GM23338 (cell line): ENCODE data around the gene LAT. TPM values are rescaled to one million over a fixed set of nuclear protein-coding genes. Genes with fewer than 3 reads are reported as not detected.

ENCODE experiments used
- ATAC-seq: fragments of 200-7000 bp; cut with Tn5 transposase; 3 replicates; pipeline ENCODE4 v1.9.1; 2020
- DNase-seq: peaks from one replicate; pipeline ENCODE4 v3.0.0-alpha.2; 2015; ENCODE audit warnings: low spot score
- H2AFZ ChIP-seq: fragments of 200-600 bp; sonication (generic); 2 replicates; pipeline ENCODE4 v1.8.0; 2016; ENCODE audit warnings: antibody characterized with exemption, mild to moderate bottlenecking, moderate library complexity
- H3F3A ChIP-seq: fragments of 200-600 bp; sonication (generic); replicated peaks from 2 replicates; pipeline ENCODE4 v1.8.0; 2017; ENCODE audit warnings: antibody characterized with exemption, mixed run types, low read depth
- H3K27ac ChIP-seq: fragments of 200-600 bp; sonication (generic); 2 replicates; pipeline ENCODE4 v1.6.1; 2016; ENCODE audit warnings: low read depth
- H3K27me3 ChIP-seq: fragments of 200-600 bp; sonication (generic); 2 replicates; pipeline ENCODE4 v1.8.0; 2016; ENCODE audit warnings: mild to moderate bottlenecking, mixed run types, moderate library complexity; ENCODE audit not compliant: insufficient read depth
- H3K36me3 ChIP-seq: fragments of 200-600 bp; sonication (generic); 2 replicates; pipeline ENCODE4 v1.8.0; 2016; ENCODE audit warnings: mild to moderate bottlenecking; ENCODE audit not compliant: insufficient read depth
- H3K4me1 ChIP-seq: fragments of 200-600 bp; sonication (generic); 2 replicates; pipeline ENCODE4 v1.8.0; 2016; ENCODE audit warnings: mild to moderate bottlenecking, moderate library complexity; ENCODE audit not compliant: insufficient read depth
- H3K4me2 ChIP-seq: fragments of 200-600 bp; sonication (generic); 2 replicates; pipeline ENCODE4 v1.7.1; 2017; ENCODE audit warnings: mixed run types
- H3K4me3 ChIP-seq: fragments of 200-600 bp; sonication (generic); 2 replicates; pipeline ENCODE4 v1.6.1; 2016; ENCODE audit warnings: mixed run types
- H3K79me2 ChIP-seq: fragments of 200-600 bp; sonication (generic); replicated peaks from 2 replicates; pipeline ENCODE4 v1.8.0; 2017; ENCODE audit warnings: mild to moderate bottlenecking; ENCODE audit not compliant: insufficient read depth
- H3K9me2 ChIP-seq: fragments of 200-600 bp; sonication (generic); 2 replicates; pipeline ENCODE4 v1.8.0; 2017; ENCODE audit not compliant: insufficient read depth
- H4K20me1 ChIP-seq: fragments of 200-600 bp; sonication (generic); replicated peaks from 2 replicates; pipeline ENCODE4 v1.8.0; 2017; ENCODE audit warnings: mild to moderate bottlenecking; ENCODE audit not compliant: insufficient read depth
- H3K27ac Mint-ChIP-seq: 2 replicates; pipeline ENCODE4 v1.8.0; 2020; ENCODE audit warnings: inconsistent platforms, mild to moderate bottlenecking, moderate library complexity, mixed read lengths
- H3K27me3 Mint-ChIP-seq: 3 replicates; pipeline ENCODE4 v1.8.0; 2022; ENCODE audit warnings: low read depth, mild to moderate bottlenecking, moderate library complexity, mixed read lengths, inconsistent platforms; ENCODE audit not compliant: insufficient read depth, poor library complexity
- H3K36me3 Mint-ChIP-seq: 3 replicates; pipeline ENCODE4 v1.8.0; 2021; ENCODE audit warnings: low read depth, mild to moderate bottlenecking, inconsistent platforms, moderate library complexity, mixed read lengths
- H3K4me1 Mint-ChIP-seq: 3 replicates; pipeline ENCODE4 v1.8.0; 2020; ENCODE audit warnings: mild to moderate bottlenecking, inconsistent platforms, mixed read lengths
- H3K4me3 Mint-ChIP-seq: 3 replicates; pipeline ENCODE4 v1.8.0; 2021; ENCODE audit warnings: moderate library complexity, mild to moderate bottlenecking, inconsistent platforms, mixed read lengths
- H3K9me3 Mint-ChIP-seq: 3 replicates; pipeline ENCODE4 v1.8.0; 2020; ENCODE audit warnings: moderate library complexity, mild to moderate bottlenecking, inconsistent platforms, mixed read lengths
- CREB1 ChIP-seq: fragments of 250-450 bp; sonication (Bioruptor Pico); IDR thresholded peaks from 2 replicates; pipeline ENCODE4 v1.5.0; 2020; ENCODE audit warnings: low read depth, mild to moderate bottlenecking, moderate library complexity
- EZH2 ChIP-seq: fragments of 200-600 bp; sonication (generic); IDR thresholded peaks from one replicate; pipeline ENCODE4 v1.8.0; 2017; ENCODE audit warnings: antibody characterized with exemption, mild to moderate bottlenecking, low read depth; ENCODE audit not compliant: unreplicated experiment
- NANOG ChIP-seq: IDR thresholded peaks from 2 replicates; pipeline ENCODE4 v1.6.1; 2016; ENCODE audit warnings: antibody characterized with exemption, borderline replicate concordance
- POLR2AphosphoS5 ChIP-seq: IDR thresholded peaks from 2 replicates; pipeline ENCODE4 v1.6.1; 2016; ENCODE audit warnings: antibody characterized with exemption, low read depth
- STAT1 ChIP-seq: IDR thresholded peaks from one replicate; pipeline ENCODE4 v1.6.1; 2016; ENCODE audit warnings: antibody characterized with exemption; ENCODE audit not compliant: unreplicated experiment
- ZNF114 ChIP-seq: fragments of 250-450 bp; sonication (Bioruptor Pico); IDR thresholded peaks from 2 replicates; pipeline ENCODE4 v1.5.0; 2020; ENCODE audit warnings: mild to moderate bottlenecking, moderate library complexity
- ZNF331 ChIP-seq: fragments of 250-450 bp; sonication (Bioruptor Pico); IDR thresholded peaks from 2 replicates; pipeline ENCODE4 v1.5.0; 2020; ENCODE audit warnings: low read depth, mild to moderate bottlenecking, moderate library complexity
- ZNF462 ChIP-seq: fragments of 250-450 bp; sonication (Bioruptor Pico); IDR thresholded peaks from 2 replicates; pipeline ENCODE4 v1.5.0; 2020; ENCODE audit warnings: mild to moderate bottlenecking, moderate library complexity
- polyA plus RNA-seq: library from polyadenylated mRNA; unstranded; fragments of >200 nt; fragmentation: Nextera tagmentation; extraction: Ambion mirVana; gene quantifications from 2 replicates; pipeline ENCODE4 v1.2.1, GENCODE V29; 2016
- total RNA-seq: library from RNA; depleted of rRNA; stranded (reverse); fragments of >200 nt; shearing (Covaris generic); gene quantifications from 2 replicates; pipeline ENCODE4 v1.2.3, GENCODE V29; 2014
- TF ChIP-seq, protein P1 (sequence below): IDR thresholded peaks from one replicate; pipeline ENCODE4 v1.6.1; 2018; ENCODE audit warnings: antibody characterized with exemption; ENCODE audit not compliant: unreplicated experiment
- TF ChIP-seq, protein P2 (sequence below): IDR thresholded peaks from 2 replicates; pipeline ENCODE4 v1.6.1; 2016; ENCODE audit warnings: antibody characterized with exemption

LAT gene
- total and polyA plus RNA-seq, 2 experiments from 2014 or later: 2.2 to 2.4 TPM

DNA sequence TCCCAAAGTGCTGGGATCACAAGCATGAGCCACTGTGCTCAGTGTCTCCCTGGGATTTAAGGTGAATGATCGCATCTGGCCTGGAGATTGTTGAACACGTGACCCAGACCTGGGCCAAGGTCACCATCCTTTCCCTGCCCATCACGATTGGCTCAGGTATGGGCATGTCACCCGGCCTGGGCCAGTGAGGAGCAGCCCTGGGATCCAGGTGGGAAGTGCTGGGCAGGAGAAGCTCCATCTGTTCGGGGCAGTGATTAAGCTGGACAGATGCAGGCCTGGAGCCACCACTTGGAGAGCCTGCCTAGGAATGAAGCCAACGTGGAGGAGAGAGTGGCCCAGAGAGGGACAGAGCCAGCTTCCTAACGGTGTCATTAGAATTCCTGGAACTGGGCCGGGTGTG is 6.8 kb downstream of the LAT start (continued):
- TF ChIP-seq, protein P1, sequence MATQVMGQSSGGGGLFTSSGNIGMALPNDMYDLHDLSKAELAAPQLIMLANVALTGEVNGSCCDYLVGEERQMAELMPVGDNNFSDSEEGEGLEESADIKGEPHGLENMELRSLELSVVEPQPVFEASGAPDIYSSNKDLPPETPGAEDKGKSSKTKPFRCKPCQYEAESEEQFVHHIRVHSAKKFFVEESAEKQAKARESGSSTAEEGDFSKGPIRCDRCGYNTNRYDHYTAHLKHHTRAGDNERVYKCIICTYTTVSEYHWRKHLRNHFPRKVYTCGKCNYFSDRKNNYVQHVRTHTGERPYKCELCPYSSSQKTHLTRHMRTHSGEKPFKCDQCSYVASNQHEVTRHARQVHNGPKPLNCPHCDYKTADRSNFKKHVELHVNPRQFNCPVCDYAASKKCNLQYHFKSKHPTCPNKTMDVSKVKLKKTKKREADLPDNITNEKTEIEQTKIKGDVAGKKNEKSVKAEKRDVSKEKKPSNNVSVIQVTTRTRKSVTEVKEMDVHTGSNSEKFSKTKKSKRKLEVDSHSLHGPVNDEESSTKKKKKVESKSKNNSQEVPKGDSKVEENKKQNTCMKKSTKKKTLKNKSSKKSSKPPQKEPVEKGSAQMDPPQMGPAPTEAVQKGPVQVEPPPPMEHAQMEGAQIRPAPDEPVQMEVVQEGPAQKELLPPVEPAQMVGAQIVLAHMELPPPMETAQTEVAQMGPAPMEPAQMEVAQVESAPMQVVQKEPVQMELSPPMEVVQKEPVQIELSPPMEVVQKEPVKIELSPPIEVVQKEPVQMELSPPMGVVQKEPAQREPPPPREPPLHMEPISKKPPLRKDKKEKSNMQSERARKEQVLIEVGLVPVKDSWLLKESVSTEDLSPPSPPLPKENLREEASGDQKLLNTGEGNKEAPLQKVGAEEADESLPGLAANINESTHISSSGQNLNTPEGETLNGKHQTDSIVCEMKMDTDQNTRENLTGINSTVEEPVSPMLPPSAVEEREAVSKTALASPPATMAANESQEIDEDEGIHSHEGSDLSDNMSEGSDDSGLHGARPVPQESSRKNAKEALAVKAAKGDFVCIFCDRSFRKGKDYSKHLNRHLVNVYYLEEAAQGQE: no peak
- TF ChIP-seq POLR2AphosphoS5 (no peak), NANOG (no peak), STAT1 (no peak), CREB1 (CRISPR knock-in tag) (no peak), ZNF331 (CRISPR knock-in tag) (no peak)

DNA sequence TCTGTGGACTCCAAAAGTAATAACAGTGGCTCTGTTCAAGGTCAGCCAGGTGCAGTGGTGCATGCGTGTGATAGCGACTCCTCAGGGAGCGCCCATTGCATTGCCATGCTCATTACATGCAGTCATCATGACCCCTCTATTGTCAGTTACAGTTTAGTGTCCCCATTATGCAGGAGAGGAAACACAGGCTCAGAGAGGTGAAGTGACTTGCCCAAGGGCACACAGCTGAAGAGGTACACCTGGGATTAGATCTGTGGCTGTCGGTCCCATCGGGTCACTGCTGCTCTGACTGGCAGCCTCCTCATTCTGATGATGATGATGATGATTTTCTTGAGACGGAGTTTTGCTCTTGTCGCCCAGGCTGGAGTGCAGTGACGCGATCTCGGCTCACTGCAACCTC is 7.6 kb downstream of the LAT start:
- Histone ChIP-seq H3K27ac (no peak overlapping the region), H3K27me3 (no peaks in the 10 kb centered on the region), H2AFZ (no peak overlapping the region), H3K79me2 (no peaks in the 10 kb centered on the region), H3F3A (no peaks in the 10 kb centered on the region), H3K36me3 (no peaks in the 10 kb centered on the region), H3K9me2 (no peaks in the 10 kb centered on the region), H4K20me1 (no peaks in the 10 kb centered on the region), H3K4me2 (no peak overlapping the region), H3K4me1 (no peaks in the 10 kb centered on the region), H3K4me3 (no peak overlapping the region)
- no peak overlapping the region for H3K4me3 Mint-ChIP-seq
- H3K9me3 Mint-ChIP-seq: no peaks in the 10 kb centered on the region; the same call in 1 of the 3 replicates
- TF ChIP-seq, protein P2, sequence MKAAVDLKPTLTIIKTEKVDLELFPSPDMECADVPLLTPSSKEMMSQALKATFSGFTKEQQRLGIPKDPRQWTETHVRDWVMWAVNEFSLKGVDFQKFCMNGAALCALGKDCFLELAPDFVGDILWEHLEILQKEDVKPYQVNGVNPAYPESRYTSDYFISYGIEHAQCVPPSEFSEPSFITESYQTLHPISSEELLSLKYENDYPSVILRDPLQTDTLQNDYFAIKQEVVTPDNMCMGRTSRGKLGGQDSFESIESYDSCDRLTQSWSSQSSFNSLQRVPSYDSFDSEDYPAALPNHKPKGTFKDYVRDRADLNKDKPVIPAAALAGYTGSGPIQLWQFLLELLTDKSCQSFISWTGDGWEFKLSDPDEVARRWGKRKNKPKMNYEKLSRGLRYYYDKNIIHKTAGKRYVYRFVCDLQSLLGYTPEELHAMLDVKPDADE: no peak
- TF ChIP-seq ZNF114 (CRISPR knock-in tag): no peak
- ATAC-seq (no peak), DNase-seq (no peak)
- H3K27me3 Mint-ChIP-seq: peaks cover 9% of the 10 kb centered on the region
- no peak overlapping the region for H3K27ac Mint-ChIP-seq
- H3K4me1 Mint-ChIP-seq: no peaks in the 10 kb centered on the region
- peaks cover 2% of the 10 kb centered on the region for H3K36me3 Mint-ChIP-seq

GRCh38 chr16:28998837-28999236 is 14.0 kb downstream of the LAT start:
- ATAC-seq: no peak
- Mint-ChIP-seq H3K4me1 (no peaks in the 10 kb centered on the region), H3K27me3 (peaks cover 5% of the 10 kb centered on the region), H3K27ac (no peak overlapping the region), H3K36me3 (no peaks in the 10 kb centered on the region), H3K4me3 (no peak overlapping the region), H3K9me3 (peaks cover 3% of the 10 kb centered on the region; the same call in 1 of the 3 replicates)
- Histone ChIP-seq H3K27ac (no peak overlapping the region), H3K27me3 (no peaks in the 10 kb centered on the region), H3K4me3 (no peak overlapping the region), H3K4me1 (no peaks in the 10 kb centered on the region), H2AFZ (peak overlapping the region; percentile 63), H3F3A (no peaks in the 10 kb centered on the region), H3K79me2 (no peaks in the 10 kb centered on the region), H3K9me2 (no peaks in the 10 kb centered on the region), H3K36me3 (no peaks in the 10 kb centered on the region), H4K20me1 (no peaks in the 10 kb centered on the region), H3K4me2 (no peak overlapping the region)
- DNase-seq: no peak
- TF ChIP-seq NANOG: no peak
- no peak for TF ChIP-seq STAT1
- no peak for TF ChIP-seq ZNF114 (CRISPR knock-in tag)
- no peak for TF ChIP-seq EZH2
- TF ChIP-seq ZNF462: no peak
- no peak for TF ChIP-seq ZNF331 (CRISPR knock-in tag)
- TF ChIP-seq POLR2AphosphoS5: no peak
